ENCODE data around the gene DUSP28.
"Not testable (repeated sequence)": the region's sequence is repeated elsewhere in the genome, so short reads cannot be mapped to it uniquely, and the experiment has no call there.

Gene DUSP28

DNA sequence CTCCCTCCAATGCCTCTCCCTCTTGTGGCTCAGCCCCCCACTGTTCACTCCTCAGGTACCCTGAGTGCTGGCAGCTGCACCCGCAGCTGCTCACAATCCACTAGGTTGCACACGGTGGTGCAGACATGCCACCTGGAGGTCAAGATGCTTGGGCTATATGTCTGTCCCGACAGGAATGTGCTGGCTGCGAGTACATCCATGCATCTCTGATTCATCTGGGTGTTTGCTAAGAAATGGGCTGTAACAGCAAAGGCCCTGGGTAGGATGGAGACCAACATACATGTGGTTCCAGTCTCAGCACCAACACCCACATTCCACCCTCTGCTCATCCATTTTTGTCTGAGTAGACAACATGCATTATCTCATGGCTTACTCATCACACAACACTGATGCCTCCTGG lies 33.6 kb upstream of the DUSP28 start:
- DNase-seq (ENCODE audit: low read depth in 2 of 3, low spot score in 2 of 3) = no peak

DNA sequence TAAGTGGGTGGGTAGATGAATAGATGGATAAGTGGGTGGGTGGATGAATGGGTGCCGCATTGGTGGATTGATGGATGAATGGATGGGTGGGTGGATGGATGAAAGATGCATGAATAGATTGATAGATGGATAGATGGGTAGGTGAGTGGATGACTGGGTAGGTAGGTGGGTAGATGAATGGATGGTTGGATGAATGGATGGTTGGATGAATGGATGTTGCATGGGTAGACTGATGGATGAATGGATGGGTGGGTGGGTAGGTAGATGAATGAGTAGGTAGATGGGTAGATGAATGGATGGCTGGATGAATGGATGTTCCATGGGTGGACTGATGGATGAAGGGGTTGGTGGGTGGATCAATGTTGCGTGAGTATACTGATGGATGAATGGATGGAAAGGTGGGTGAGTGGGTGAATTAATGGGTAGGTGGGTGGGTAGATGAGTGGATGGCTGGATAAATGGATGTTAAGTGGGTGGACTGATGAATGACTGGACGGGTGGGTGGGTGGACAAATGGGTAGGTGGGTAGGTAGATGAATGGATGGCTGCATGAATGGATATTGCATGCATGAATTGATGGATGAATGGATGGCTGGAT lies 32.9 kb upstream of the DUSP28 start:
- no peak for DNase-seq (ENCODE audit: low read depth in 2 of 3, low spot score in 2 of 3)

DNA sequence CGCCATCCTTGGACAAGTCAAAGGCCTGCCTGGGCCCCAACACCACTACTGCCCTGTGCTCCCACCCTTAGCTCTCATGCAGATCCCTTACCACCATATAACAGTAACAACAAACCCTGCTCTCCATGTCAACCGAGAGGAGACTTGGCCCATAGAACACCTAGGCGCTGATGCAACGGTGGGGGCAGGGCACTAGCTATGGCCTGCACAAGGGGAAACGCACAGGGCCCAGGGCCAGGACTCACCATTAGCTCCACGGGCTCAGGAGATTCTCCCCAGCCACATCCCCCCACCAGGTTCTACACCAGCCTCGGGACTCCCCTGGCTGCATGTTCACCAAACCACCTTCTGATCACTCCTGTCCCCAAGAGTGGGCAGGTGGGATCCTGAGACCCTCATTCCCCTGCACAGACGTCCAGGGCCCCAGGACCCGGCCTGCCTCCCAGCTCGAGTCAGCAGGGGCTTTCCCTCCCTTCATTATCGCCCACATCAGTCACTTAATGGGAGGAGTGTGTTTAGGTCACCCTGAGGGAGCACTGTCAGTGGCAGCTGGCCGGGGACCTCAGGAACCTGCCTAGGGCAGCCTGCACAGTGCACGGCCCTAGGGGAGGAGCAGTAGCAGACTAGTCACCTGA lies 31.6 kb upstream of the DUSP28 start:
- DNase-seq (ENCODE audit: low read depth in 2 of 3, low spot score in 2 of 3) = no peak

DNA sequence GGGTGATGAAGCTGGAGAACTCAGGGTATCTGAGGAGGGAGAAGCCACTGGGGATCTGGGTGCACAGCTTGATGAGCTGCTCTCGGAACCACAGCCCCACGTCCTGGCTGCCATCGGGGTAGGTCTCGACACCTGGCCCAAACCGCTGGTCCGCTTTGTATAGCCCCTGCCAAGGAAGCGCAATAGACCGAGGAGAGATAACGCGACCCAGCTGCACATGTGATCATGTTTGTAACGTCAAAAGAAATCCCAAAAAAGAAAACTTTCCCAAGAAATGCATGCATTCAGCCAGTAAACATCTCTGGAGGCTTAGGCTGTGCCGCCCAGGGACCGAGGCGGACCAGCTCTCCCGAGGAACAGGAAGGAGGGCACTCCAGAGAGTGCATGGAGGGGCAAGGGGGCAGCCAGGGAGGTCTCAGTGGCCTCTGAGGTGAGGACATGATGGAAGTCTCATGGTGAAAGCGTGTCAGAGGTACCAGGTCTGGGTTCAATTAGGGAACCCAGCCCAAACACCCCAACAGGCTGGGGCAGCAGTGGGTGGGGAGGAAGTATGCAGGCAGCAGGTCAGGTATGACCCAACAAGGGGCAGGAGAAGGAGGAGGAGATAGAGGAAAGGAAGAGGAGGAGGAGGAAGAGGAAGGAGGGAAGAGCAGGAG lies 30.7 kb upstream of the DUSP28 start:
- no peak for DNase-seq (ENCODE audit: low read depth in 2 of 3, low spot score in 2 of 3)

GRCh38 chr2:240530181-240530580 lies 30.0 kb upstream of the DUSP28 start:
- DNase-seq (ENCODE audit: low read depth in 2 of 3, low spot score in 2 of 3) = no peak

DNA sequence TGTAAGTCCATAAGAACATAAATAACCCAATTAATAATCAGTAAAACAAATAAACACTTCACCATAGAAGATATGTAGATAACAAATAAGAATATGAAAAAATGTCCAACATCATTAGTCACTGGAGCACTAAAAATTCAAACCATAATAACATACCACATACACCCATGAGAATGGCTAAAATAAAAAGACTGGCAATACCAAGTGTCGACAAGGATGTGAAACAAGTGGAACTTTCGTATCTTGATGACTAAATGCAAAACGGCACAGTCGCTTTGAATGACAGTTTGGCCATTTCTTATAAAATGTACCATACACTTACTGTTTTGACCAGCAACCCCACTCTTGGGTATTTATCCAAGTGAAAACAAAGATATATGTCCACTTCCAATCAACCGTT lies 29.1 kb upstream of the DUSP28 start:
- no peak for DNase-seq (ENCODE audit: low read depth in 2 of 3, low spot score in 2 of 3)

DNA sequence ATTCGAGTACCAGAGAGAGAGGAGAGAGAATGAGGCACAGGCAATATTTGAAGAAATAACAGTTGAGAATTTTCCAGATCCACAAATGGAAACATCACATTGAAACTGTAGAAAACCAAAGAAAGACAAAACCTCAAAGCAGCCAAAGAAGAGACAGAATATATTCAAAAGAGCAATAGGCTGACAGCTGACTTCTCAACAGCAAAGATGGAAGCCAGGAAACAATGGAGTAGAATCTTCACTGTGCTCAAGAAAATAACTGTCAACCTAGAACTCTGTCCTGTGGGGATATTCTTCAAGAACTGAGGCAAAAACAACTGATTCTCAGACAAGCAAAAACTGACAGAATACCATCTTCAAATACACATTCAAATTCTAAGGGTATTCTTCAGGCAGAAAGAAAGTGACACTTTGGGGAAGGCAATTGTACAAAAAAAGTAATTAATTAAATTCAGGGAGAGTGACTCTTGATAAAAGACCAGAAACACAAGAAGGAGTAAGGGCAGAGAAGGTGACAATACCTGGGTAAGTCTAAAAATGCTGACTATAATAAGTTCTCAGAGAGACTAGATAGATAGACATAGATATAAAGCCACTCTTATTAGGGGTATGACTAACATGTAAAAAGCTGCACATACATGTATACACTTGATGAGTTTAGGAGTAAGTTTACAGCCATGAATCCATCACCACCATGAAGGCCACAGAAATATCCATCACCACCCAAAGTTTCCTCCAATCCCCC lies 28.0 kb upstream of the DUSP28 start:
- DNase-seq (ENCODE audit: low read depth in 2 of 3, low spot score in 2 of 3) = no peak

DNA sequence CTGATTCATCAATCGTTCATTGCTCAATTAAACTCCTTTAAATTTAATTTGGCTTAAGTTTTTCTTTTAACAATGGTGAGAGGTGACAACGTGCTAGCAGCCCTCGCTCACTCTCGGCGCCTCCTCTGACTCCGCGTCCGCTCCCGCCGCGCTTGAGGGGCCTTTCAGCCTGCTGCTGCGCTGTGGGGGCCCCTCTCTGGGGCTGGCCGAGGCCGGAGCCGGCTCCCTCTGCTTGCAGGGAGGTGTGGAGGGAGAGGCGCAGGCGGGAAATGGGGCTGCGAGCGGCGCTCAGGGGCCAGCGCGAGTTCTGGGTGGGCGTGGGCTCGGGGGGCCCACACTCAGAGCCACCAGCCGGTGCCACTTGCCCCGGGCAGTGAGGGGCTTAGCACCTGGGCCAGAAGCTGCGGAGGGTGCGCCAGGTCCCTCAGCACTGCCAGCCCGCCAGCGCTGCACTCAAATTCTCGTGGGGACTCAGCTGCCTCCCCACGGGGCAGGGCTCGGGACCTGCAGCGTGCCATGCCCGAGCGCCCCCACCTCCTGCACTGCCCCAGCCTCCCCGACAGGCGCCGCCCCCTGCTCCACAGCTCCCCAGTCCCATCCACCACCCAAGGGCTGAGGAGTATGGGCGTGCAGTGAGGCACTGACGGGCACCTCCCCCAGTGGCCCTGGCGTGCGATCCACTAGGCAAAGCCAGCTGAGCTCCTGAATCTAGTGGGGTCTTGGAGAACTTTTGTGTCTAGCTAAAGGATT lies 22.0 kb upstream of the DUSP28 start:
- DNase-seq (ENCODE audit: low read depth in 2 of 3, low spot score in 2 of 3) = no peak

- not testable (repeated sequence) for DNase-seq (ENCODE audit: low read depth in 2 of 3, low spot score in 2 of 3)
Observed at GRCh38 chr2:240539101-240539500, 21.1 kb upstream of the DUSP28 start.

DNA sequence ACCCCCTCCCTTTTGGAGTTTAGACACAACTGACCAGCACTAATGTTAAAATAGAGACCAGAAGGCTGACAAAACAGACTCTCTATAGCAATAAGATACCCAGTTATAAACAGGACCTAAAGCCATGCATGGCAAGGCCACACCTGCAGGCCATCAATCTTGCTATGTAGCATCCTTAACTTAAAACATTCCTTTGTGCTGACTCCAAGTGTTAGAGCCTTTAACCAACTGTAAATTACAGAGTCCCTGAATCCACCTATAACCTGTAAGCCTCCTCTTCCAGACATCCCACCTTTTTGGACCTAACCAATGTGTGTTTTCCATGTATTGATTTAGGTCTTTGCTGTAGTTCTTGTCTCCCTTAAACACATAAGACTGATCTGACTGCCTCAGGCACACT lies 20.3 kb upstream of the DUSP28 start:
- DNase-seq (ENCODE audit: low read depth in 2 of 3, low spot score in 2 of 3) = no peak

GRCh38 chr2:240551288-240551687 lies 8.9 kb upstream of the DUSP28 start:
- DNase-seq (ENCODE audit: low read depth in 2 of 3, low spot score in 2 of 3) = no peak

DNA sequence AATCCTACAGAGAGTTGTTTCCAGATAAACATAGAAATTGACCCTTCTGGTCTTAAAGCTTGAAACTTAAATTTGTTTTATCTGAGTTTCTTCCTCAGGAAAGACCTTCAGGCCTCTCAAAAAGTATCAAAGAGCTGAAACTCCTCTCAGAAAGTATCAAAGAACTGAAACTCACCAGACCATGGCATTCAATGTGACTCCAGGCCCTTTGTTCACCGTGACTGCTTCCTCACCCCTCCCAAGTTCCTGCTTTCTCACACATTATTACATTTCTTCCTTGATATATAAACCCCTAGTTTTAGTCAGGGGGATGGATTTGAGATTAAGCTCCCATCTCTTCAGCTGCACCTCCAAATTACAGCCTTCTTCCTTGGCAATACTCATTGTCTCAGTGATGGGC lies 8.3 kb upstream of the DUSP28 start:
- DNase-seq (ENCODE audit: low read depth in 2 of 3, low spot score in 2 of 3) = no peak

GRCh38 chr2:240553956-240554480 lies 6.1 kb upstream of the DUSP28 start:
- no peak for DNase-seq (ENCODE audit: low read depth in 2 of 3, low spot score in 2 of 3)

GRCh38 chr2:240554767-240555493 lies 5.2 kb upstream of the DUSP28 start:
- no peak for DNase-seq (ENCODE audit: low read depth in 2 of 3, low spot score in 2 of 3)

GRCh38 chr2:240555541-240556250 lies 4.5 kb upstream of the DUSP28 start:
- DNase-seq (ENCODE audit: low read depth in 2 of 3, low spot score in 2 of 3) = no peak

DNA sequence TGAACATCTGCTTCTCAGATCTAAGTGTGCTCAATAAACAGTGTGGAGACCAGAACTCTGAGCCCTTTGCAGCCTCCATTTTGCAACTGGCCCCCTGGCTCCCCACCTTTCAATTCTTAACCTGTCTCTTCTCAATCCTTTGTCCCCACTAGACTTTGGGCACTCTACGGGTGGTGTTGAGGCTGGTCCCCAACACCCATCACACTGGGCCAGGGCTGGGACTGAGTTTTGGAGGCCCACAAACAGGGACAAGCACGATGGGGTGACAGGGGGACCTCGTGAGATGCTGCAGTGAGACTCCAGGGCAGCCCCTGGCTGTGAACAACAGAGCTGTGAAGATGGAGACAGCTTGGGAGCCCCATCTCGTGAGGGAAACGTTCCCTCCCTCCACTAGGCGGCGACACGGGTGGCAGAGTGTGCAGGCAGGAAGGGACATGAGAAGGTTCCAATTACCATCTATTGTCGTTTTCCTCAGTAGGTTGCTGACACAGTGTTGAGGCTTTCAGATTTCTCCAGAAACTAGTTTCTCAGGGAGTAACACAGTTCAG lies 3.5 kb upstream of the DUSP28 start:
- peak in 2 of 3 experiments; percentile 32 to 37 for DNase-seq (ENCODE audit: low read depth in 2 of 3, low spot score in 2 of 3)

DNA sequence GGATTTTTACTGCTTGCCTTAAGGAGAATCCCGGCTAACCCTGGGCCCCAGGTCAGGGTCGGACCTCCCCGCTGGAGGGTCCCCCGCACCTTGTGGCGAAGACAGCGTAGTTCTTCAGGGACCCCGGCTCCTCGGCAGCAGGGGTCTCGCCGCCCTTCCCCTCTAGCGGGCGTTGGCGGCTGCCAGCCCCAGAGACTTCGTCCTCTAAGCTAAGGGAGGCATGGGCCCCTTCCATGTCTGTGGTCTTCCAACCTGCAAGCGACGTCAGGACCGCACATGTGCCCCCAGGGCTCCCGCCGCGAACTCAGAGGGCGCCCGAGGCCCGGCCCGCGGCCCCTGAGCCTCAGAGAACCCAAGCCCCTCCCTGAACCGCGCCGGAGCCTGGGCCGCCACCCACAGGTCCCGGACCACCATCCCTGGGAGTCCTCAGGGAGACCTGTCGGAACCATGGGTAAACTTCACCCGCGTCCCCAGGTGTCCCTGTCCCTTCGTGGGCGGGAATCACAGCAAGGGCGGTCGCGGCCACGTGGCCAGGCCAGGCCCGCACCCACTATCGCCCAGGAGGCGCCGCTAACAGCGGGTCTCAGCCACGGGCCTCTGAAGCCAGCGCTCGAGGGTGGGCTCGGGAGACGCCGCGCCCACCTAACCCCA lies 2.9 kb upstream of the DUSP28 start:
- DNase-seq (ENCODE audit: low read depth in 2 of 3, low spot score in 2 of 3) = no peak

DNA sequence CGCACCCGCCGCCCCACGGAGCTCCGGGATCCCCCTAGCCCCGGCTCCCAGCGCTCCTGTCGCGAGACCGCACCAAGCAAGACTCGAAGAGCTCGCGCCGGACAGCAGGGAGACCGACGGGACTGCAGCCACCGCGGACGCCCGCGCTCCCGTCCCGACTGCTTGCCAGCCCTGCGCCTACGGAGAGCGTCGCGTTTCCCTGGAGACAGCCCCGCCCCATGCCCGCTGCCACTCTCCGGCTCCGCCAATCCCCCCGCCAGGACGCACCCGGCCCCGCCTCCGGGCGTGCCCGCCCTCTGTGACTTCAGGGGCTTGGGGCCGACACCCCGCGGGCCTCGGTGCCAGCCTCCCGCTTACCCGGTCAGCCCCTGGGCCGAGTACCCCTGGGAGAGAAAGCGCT lies 2.3 kb upstream of the DUSP28 start, which contains the start of gene ANKMY1:
ANKMY1 (minus strand) TSS at position 181 of the 400 bp plus-strand sequence. CDS start 653 bp downstream, outside the sequence.
- DNase-seq (ENCODE audit: low read depth in 2 of 3, low spot score in 2 of 3) = peak in 2 of 3 experiments; percentile 54 to 55

All from activated CD8-positive, alpha-beta memory T cell treated with anti-CD3 and anti-CD28 coated beads for 48 hours (primary cell).